HG02870 (cell line): ENCODE data around the gene C4orf50.
"Not testable (repeated sequence)": the region's sequence is repeated elsewhere in the genome, so short reads cannot be mapped to it uniquely, and the experiment has no call there.

Experiments used
- ATAC-seq: cut with Tn5 transposase; IDR thresholded peaks from one replicate; pipeline ENCODE4 v1.9.1; 2021; ENCODE audit warnings: mild to moderate bottlenecking, moderate library complexity; ENCODE audit not compliant: unreplicated experiment

C4orf50 gene

DNA sequence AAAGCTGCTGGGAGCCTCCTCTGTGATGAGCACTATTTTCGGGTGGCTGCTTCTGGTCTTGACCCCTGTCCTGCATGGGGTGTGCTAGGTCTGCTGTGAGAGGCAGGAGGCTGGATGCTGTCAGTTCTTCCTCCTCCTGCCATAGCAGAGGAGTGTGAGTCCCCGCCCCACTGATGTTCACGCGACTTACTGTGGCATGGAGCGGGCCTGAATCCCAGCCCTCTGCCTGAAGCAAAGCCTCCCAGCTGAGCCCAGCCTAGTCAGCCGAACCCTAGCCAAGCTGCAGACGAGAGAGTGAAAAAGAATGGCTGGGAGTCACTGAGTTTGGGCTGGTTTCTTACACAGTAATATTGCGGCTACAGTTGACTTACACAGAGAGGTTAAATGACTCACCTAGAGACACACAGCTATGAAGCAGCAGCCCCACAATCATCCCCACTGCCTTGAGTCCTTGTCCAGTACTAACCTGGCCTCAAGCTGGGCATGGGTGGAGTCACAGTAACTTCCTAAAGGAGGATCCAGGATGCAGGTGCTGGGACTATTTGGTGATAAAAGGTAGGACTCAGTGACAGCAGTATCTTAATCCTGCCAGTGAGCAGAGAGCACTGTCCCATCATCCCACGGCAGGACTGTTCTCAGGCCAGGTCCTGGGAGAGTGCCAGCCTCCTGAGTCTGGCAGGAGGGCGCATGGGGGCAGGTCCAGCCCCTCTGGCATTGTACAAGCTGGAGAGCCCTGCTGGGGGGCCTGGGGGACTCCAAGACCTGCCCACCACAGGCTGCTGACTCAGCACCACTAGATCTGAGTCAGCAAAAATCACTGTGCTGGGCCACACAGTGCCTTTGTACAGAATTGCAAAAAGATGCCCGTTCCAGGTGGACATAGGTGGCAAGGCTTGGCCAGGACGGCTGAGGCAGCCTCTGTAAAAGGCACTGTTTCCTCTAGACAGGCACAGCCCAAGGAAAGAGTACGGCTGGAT, 65.0 kb downstream of the C4orf50 start:
- ATAC-seq, result no peak

DNA sequence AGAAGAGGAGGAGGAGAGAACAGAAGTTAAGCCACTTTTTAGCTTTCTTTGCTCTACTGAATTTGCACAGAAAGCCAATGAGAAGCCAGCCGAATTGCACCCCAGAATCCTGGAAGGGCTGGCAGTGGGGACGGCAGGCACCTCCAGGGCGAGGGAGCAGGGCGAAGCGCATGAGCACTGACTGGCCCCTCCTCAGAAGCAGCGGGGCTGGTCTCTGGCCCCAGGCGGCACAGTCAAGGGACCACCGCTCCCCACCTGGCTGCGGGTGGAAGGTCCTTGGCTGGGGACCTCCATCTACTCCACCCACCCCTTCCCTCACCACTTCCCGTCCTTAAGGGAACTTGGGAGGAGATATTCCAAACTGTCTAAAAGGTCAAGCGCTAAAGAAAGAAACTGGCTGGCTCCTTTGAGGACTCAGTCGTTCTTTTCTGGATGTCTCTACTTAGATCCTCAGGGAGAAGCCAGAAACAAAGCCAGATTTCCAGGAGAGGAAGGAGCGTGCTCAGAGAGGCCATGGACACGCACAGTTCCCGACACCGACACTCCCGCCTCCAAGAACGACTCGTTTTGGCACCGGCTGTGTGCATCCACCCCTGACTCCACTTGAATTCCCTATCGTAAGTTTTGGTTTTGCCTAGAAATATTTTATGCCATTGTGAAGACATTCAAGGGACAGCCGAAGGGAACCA, 65.8 kb downstream of the C4orf50 start:
- ATAC-seq, result no peak

DNA sequence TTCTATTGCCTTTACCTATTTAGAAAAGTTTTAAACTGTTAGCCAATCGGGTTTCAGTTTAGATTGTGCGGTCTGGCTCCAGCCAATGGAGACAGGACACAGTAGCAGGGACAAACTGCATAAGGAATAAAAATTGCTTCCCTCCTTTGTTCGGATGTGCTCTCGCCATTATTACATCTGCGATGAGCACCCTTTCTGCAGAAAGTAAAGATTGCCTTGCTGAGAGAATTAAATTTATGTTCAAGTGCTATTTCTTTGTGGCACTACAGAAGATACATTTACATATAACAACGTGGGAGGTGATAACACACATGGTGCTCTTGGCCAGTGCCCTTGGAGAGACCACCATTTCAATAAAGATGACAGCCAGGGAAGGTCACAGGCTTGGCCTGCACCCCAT, 71.6 kb downstream of the C4orf50 start:
- ATAC-seq, result not testable (repeated sequence)

DNA sequence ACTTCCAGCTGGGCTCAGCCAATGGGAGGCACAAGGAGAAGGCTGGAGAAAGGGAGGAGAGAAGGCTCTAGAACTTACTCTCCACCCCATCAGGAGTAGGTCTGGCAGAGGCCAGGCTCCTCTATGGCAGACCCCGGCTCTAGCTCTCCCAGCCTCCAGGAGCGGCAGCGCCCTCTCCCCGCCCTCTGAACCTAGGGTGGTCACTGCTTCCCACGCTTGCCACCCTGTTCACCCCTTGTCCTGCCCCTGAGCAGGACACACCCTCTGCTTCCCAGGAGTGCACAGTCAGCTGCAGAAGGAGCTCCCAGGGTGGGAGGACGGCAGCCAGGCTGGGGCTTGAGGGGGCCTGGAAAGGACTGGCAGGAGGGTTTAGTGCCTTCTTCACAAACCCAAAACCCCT, 72.3 kb downstream of the C4orf50 start:
- no peak for ATAC-seq

DNA sequence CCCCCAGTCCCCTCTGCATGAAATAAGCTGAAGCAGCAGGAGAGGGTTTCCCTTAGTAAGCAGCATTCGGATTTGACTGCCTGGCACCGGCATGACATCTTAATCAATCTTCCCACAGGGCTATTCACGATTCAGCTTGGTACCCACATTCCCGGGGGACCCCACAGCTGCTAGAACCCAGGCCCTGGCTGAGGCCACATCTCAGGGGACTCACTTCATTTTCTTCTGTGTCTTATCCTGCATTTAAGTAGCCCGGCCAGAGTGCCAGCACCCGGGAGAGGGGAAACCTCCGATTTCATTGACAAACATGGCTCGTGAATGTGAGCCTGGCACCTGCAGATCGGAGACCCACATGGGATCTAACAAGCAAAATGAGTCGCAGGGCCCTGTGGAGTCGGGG, 73.1 kb downstream of the C4orf50 start:
- no peak for ATAC-seq

DNA sequence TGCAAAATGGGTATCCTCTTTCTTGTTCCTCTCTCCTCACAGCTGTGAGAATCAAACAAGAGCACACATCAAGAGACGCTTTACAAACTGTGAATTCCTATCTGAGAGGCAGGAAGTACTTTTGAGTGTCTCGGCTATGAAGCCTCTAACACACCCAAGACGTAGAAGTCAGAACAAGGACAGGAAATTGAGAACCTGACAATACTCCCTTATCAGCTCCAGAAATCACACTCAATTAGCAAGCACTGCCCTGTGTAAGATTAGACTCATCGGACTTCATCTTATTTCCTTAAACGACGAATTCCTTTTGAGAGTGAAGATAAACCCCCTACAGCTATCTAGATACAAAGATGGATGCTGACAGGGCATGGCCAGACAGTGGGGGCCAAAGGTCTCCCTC, 74.7 kb downstream of the C4orf50 start:
- no peak for ATAC-seq

DNA sequence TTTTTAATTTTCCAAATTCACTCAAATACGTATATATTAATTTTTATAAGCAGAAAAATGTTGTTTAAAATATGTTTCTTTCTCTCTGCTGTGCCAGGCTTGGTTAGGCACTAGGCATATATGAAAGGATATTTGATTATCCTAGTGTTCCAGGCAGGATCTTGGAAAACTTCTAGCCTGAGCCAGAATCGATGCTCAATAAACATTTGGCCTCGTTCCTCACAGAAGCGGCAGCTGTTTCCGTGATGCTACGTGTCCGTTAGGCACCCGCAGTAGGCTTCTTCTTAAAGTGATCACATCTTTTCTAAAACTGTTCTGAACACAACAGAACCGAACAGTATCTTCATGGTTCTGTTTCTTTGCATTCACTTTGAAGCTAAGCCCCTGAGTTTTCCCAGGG, 75.3 kb downstream of the C4orf50 start:
- ATAC-seq, result no peak

DNA sequence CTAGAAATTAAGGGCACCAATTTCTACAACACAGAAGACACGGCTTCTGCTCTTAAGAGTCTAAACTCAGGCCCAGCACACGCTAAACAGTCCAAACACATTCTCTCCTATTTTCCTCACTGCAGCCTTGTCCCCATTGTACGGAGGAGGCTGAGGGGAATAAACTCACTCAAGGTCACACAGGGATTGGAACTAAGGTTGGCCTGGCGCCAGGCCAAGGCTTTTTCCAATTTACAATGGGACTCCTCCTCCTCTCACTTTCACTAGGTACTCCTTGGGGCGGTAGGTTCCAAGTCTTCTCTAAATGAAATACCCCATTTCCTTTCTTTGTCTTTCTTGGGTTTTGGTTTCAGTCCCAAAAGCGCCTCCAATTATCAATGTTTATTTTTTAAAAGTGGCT, 76.6 kb downstream of the C4orf50 start:
- no peak for ATAC-seq

DNA sequence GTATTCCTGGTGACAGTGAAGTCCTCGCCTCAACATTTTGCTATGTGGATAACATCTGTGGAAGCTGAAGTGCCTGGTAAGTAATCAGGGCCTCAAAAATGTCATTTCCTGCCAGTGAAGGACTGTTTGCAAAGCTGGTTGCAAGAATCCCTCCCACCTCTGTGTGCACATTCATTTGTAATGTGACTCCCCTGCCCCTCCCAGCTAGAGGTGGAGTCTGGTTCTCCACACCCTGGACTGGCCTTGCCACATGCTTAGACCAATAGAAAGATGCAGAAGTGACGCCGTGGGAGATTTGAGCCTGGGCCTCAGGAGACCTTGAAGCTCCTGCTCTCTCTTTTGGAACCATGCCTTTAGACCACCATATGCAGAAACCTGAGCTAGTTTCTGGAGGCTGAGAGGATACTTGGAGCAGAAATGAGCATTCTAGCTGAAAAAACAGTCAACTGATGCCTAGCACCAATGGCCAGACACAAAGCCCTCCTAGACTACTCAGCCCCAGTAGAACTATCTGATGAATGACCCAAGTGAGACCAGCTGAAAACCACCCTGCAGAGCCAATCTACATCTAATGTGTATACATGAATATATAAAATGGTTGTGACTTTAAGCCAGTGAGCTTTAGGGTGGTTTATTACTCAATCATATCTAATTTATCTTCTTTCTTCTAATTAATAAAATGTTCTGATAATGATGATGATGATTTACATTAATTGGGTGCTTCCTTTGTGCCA, 77.6 kb downstream of the C4orf50 start:
- ATAC-seq, result no peak

DNA sequence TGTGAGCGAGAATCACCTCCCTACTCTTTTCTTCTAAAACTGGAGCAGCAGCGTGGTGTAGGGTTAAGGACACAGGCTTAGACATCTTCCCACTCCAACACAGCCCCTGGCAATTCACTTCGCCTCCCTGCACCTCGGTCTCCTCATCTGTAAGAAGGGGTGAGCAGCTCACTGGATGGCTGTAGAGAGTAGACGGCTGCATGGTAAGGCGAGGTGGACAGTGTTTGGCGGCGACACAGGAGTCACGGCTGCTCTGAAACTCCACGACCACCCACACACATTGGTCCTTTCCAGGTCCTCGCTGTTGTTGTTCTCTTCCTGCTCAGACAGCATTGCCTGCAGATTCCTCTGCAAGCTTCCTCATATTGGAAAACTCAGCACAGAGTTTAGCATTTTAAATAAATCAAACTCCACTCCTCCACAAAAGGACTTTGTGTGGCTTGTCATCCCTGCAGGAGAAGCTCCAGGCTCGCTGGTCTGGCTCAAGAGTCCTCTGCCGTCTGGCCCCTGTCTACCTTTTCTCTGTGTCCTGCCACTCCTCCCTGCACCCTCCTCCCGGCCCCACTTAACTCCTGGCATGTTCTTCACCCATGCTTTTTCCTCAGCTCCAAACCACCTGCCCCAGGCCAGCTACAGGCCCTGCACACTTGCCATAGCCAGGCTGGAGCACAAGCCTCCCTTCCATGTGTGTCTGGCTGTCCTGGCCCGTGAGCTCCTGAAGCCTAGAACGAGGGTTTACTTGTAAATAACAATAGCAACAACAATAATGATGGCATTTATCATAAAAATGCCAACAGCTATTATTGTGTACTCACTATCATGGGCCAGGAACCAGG, 84.0 kb downstream of the C4orf50 start:
- ATAC-seq, result no peak

DNA sequence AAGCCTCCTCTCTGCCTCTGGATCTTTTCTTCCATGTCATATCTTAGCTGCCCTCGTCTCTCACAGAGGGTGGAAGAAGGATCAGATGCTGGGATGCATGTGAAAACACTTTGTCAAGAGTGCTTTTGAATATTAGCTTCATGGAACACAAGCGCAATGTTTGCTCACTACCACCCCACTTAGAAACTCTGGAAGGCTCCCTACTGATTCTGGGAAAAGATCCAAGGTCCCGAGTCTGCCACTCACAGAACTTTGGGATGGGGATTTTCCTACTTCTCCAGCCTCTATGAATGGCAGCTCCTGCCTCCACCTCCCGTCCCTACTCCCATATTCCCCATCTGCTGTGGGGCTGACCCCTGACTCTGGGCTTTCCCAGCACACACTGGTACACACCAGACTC, 85.1 kb downstream of the C4orf50 start:
- no peak for ATAC-seq

DNA sequence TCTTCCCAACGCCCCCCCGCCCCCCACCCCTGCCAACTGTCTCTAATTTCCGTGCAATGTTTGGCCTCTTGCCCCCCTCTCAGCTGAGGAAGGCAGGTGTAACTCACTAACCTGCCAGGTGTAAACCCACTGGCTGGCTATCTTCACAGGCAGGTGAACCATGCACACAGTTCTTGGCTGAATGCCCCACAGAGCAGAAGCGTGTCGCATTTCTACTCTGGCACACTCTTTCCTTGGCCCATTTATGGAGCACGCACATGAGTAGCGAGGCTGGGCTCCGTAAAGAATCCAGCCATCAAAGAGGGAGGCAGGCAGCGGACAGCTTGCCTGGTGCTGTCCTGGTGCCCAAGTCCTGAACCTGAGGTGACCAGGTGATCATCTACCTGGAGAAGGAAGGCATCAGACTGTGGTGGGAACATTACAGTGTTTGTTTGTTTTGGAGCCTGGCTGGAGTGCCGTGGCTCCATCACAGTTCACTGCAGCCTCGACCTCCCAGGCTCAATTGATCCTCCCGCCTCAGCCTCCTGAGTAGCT, 86.1 kb downstream of the C4orf50 start:
- no peak for ATAC-seq

DNA sequence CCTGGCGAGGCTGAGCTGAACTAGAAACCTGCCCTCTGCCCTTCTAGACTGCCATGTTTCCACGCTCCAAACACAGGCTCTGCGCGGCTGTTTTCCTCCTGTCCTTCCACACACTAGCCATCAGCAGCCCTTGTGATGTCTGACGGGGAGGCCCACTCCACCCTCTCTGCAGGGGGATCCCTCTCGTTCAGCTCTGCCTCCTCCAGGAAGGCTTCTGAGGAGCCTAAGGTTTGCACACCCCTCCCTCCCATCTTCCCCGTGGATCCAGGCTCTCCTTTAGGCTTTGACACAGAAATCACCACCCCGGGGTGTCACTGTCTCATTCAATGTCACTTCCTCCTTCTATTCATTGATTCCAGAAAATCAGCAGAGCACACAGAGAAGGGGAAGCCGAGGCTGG, 86.7 kb downstream of the C4orf50 start:
- no peak for ATAC-seq

DNA sequence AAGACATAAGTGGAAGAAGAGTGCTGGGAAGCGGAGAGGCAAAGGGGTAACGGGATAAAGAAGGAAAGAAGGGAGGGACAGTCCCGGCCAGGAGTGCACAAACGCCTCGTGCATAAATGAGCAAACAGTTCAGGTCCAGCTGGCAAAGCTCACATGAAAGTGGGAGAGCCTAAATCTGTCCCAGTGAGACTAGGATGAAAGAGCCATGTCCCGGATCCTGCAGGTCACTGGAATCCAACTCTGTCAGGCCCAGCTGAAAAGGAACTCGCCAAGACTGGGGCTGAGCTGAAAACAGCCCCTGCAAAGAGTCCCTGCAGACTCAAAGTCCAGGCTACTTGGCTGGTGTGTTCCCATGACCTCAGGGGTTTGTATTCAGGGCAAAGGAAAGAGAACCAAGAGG, 87.4 kb downstream of the C4orf50 start:
- no peak for ATAC-seq

DNA sequence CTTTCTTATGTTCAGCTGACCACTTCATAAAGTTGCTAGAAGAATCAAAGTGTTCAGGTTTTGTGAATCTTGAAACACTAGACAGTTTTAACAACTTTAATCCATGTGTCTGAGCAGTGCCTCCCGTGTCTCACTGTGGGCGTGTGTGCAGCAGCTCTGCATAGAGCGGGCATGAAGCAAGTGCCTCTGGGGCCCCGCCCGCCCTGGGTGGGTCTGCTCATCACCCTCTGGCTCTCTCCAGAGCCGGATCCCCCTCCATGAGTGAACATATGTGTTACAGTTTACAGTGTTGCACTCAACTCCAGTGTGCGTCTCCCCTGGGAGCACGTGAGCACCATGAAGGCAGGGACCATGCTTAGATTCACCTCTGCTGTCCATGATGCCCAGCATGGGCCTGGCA, 87.8 kb downstream of the C4orf50 start:
- ATAC-seq, result no peak

DNA sequence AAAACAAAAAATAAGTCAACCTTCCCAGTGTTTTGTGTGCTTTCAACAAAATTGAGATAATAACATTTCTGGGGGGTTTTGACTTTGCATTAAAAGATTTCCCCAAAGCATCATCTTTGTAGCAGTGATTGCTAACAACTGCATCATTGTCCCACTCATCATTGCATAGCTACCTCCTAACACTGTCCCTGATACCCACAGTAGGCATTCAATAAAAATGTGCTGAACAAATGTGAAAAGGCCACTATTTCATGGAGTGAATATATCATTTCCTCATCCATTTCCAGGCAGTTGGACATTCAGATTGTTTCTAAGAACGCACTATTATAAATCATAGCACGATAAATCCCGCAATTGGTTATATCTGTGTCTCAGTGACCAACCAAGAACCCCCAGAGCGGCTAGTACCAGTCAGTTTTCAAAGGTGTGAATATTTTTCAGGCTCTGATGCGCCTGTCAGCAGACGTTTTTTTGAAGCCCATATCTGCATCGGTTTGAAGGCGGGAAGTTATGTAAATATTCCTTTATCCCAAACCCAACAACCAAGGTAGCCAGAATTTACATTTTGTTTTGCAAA, 89.3 kb downstream of the C4orf50 start:
- no peak for ATAC-seq

DNA sequence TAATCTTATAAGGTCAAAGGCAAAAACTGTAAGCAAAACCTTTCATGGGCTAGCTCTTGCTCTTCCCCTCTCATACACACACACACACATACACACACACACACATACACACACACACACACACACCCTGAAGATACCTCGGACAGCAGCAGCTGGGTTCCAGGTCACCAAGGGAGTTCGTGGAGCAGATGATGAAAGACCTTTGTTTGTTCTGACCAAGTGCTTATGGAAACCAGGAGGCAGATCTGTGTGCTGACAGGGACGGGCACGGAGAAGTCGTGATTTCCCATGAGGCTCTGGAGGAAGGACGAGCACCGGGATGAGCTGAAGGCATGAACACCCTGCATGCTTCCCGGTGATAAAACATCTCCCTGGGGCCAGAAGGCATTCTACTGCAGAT, 90.0 kb downstream of the C4orf50 start:
- no peak for ATAC-seq

DNA sequence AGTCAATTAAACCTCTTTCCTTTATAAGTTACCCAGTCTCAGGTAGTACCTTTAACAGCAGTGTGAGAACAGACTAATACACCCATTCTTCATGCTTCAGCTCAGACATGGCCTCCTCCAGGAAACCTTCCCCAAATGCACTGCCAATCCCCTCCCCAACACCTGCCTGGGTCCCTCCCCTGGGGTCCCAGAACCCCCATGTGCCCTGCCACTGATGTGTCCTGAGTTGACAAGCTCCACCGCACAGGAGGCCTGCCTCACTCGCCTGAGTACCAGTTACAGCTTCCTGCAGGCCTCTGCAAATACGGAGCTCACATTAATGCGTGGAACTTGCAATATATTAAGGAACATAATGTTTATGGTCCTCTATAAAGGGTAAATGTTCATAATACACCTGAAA, 90.5 kb downstream of the C4orf50 start:
- no peak for ATAC-seq

DNA sequence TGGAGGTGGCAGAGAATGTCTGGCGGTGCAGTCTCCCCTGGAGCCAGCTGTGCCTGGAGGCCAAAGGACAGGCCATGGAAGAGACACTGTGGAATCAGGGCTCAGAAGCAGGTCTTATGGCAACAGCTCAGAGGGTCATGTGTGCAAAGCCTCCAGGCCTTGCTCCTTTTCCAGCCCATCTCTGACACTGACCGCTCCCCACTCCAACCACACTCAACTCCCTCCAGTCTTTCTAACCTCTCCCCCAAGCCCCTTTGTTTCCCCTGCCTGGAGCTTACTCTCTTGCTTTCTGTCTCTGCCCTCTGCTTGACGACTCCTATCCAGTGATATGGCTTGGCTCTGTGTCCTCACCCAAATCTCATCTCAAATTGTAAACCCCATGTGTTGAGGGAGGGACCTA, 91.1 kb downstream of the C4orf50 start:
- ATAC-seq, result no peak

DNA sequence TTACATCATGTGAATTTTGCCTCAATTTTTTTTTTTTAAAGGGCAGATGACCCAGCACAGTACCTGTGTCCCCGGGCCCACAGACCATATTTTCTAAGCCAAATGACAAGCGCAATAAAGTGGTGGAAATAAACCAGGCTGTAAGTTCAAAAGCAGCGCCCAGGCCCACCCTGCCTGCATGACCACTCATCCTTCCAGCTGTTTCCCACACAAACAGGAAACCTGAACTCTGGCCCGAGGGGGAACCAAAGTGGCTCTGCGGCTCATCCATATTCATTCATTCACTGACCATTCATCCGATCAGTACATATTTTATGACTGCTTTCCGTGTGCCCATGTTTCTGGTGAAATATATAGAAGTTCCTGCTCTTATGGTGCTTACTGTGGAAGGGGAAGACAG, 91.6 kb downstream of the C4orf50 start:
- ATAC-seq, result no peak
